Amygdala (tissue), 56 donors: ENCODE data around the gene CHMP3.
A peak's percentile ranks its signal among the peaks of the same experiment; 100 is the strongest.
"Not testable (repeated sequence)": the region's sequence is repeated elsewhere in the genome, so short reads cannot be mapped to it uniquely, and the experiment has no call there.

Experiments used
- DNase-seq, 56 donors: peaks; one replicate each; lab custom pipeline; 2025; lab: John Stamatoyannopoulos, UW

Gene CHMP3

DNA sequence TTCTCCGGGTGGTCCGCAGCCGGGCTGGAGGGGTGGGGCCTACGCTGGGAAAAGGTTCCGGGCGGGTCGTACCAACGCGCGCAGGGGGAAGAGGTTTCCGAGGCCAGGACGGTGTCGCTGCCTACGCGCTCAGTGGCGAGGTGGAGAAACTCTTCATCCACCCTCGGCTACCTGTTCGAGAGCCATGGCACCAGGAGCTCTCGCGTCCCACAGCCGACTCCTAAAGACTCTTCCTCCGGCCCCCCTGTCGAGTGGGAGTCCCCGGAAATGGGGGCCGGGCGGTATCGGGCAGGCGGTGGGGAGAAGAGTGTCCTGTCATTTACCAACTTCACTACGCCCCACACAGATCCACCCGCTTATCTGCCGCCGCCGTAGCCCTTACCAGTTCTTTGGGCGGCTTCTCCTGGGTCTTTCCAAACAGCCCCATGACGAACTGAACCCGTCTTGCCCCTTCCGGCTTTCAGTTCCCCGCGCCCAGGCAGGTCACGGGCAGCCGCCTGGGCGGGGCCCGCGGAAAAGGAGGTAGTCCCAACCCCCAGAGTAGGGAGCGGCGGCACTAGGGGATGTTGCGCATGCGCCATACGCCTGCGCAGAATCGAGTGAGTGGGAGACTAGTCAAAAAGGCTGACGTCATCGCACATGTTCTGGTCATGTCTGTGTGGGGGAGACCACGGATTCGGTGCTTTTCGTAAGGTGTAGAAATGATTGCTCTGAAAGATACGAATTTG is at the start of gene CHMP3:
TSS of gene CHMP3 (minus strand) at position 522 of the 728 bp plus-strand sequence. CDS start at position 427, 95 bp downstream.
- peak; percentile 74 to 99 (median 92) for DNase-seq

DNA sequence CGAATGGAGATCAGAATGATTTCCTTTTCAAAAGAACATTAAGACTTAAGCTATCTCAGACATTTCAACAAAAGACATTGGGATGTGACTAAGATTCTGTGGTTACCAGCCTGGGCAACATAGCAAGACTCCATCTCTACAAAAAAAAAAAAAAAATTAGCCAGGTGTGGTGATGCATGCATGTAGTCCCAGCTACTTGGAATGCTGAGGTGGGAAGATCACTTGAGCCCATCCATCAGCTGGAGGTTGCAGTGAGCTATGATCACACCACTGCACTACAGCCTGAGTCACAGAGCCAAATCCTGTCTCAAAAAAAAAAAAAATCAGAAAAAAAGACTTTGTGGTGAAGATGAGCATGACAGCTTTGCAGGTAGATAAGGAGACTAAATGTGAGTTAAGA is 47.6 kb upstream of the CHMP3 start:
- no peak for DNase-seq

DNA sequence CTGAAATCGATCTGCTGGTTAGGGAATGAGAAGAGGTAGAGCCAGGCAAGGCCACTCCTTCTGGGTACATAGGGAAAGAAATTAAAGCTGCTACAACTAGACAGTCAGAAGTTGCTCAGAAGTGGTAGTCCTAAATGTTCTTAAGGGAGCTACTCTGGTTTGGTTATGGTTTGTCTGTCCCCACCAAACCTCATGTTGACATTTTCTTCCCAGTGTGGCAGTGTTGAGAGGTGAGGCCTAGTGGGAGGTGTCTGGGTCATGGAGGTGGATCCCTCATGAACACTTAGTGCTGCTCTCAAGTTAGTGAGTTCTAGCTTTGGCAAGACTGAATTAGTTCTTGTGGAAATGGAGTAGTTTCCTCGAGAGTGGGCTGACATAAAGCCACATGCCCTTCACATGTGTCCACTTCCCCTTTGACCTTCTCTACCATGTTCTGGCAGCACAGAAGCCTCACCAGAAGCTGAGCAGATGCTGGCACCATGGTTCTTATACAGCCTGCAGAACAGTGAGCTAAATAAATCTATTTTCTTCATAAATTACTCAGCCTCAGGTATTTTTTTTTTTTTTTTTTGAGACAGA is 45.7 kb upstream of the CHMP3 start:
- no peak for DNase-seq

DNA sequence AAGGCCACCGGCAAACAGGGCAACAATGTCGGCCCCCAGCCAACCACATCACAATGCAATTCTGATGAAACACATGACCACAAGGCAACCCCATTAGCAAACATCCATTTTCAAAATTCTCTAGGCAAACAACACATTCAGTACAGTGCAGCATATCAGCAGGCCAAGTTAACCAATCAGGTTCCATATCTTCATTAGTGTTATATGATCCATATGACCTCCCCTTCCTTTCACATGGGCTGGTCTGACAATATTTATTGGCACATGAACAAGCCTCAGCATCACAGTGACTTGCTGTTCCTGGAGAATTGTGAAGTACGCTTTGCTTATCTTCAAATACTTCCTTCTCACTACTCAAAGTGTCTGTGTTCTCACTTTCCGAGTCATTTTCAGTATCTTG is 40.7 kb upstream of the CHMP3 start:
- DNase-seq, result no peak

DNA sequence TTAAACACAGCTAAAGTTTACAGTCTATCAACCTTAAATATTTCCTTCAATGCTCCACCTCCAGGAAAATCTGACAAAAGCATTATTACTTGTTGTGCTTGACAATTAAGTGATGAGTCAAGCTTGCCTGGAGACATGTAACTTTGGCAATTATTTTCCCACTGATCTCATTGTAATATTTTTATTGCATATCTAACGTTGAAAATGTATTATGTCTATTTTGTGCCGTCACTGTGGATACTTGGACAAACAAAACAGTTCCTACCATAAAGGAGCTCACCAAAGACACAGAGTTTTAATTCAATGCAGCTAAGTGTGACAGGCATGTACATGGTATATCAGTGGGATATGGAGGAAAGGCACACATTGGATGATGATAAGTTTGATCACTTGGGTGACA is 35.7 kb upstream of the CHMP3 start:
- DNase-seq, result no peak

DNA sequence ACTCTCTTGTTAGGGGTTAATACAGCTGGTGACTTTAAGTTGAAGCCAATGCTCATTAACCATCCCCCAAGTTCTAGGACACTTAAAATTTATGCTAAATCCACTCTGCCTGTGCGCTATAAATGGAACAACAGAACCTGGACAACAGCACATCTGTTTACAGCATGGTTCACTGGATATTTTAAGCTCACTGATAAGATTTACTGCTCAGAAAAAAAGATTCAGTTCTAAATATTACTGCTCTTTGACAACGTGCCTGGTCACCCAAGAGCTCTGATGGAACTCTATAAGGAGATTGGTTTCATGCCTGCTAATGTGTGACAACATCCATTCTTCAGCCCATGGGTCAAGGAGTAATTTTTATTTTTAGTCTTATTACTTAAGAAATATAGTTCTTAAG is 32.9 kb upstream of the CHMP3 start:
- no peak for DNase-seq

DNA sequence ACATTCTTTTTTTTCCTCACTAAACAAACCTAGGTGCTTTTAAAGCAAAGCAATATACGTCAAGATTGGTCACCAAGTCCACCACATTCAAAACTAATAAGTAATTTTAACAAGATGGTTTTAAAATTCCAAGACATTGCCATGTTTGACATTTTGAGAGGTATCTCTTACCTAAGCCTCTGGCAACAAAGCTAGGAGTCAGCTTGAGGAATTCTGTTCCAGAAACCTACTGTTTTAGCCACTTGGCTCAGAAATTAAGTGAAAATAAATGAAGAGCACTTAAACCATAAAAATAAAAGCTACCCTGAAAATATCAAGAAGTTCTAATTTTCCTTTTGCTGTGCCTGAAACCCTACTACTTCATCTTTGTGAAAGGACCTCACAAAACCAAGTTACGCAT is 30.0 kb upstream of the CHMP3 start:
- no peak for DNase-seq

DNA sequence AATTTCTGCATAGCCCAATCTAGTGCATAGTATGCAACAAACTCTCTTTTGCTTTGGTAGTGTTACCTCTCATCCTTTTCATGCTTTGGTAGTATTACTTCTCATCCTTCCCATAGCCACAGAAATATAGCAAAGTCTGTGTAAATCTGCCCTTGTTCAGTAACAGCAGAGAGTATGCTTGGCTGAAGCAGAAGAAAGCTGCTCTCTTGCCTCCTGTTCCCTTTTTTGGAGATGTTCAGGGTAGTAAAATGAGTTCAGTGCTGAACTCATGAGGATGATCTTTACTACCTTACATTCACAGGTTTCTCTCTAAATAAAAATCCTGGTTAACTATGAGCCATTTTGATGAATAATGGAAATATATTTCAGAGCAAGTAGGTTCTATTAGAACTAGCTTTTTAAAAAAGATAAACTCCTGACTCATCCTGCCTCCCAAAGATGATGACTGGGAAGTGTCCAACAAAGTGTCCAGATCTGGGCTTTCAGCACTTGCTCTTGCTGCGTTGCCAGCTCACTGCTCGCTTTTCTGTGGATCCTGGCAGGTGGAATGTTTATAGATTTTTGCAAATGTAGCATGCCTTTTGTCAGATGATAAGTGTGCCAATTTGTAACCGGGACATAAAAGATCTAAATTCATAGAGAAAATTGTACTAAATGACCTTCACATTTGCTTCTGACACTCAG is 29.4 kb upstream of the CHMP3 start:
- DNase-seq, result peak in 1 of 56 donors; percentile 2

DNA sequence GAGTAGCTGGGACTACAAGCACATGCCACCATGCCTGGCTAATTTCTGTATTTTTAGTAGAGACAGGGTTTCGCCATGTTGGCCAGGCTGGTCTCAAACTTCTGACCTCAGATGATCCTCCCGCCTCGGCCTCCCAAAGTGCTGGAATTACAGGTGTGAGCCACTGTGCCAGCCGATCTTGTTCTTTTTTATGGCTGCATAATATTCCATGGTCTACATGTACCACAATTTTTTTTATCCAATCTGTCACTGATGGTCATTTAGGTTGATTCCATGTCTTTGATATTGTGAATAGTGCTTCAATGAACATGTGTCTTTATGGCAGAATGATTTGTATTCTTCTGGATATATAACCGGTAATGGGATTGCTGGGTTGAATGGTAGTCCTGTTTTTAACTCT is 26.5 kb upstream of the CHMP3 start:
- not testable (repeated sequence) for DNase-seq

DNA sequence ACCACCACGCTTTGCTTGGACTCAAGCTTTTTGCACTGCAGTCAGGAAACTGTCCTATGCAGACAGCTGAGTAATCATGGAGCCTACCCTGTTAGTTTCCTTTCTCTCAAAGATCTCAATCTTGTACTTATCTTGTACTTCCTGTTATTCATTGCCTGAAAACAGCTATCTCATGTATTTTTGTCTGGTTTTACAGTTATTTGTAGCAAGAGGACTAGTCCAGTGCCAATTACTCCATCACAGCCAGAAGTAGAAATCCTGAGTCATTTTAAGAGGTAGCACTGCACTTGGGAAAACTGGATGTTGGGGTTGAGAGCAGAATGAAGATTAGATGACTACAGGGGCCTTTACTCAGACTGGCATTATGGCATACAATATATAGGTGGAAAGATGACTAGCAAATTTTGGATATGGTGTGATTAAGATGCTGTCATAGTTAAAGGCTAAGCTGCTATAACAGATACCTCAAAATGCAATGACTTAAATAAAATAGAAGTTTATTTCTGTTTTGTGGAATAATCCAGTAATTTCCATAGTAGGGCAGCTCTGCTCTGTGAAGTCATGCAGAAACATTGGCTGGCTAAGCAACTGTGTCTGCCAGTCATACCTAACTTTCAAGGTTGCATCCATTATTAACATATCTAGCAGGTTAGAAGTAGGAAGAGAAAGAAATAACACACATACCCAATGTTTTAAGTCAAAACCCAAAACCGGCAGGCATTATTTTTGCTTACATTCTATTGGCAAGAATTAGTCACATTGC is 21.1 kb upstream of the CHMP3 start:
- DNase-seq, result no peak

DNA sequence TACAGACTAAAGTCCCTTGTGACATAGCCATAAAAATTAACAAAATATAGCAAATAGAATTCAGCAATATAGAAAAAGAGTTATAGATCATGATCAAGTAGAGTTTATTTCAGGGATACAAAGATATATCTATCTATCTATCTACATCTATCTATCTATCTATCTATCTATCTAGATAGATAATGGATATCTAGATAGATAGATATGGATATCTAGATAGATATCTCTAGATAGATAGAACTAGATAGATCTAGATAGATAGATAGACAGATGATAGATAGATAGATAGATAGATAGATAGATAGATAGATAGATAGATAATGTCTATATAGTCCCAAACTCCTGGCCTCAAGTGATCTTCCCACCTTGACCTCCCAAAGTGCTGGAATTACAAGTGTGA is 17.3 kb upstream of the CHMP3 start:
- no peak for DNase-seq

DNA sequence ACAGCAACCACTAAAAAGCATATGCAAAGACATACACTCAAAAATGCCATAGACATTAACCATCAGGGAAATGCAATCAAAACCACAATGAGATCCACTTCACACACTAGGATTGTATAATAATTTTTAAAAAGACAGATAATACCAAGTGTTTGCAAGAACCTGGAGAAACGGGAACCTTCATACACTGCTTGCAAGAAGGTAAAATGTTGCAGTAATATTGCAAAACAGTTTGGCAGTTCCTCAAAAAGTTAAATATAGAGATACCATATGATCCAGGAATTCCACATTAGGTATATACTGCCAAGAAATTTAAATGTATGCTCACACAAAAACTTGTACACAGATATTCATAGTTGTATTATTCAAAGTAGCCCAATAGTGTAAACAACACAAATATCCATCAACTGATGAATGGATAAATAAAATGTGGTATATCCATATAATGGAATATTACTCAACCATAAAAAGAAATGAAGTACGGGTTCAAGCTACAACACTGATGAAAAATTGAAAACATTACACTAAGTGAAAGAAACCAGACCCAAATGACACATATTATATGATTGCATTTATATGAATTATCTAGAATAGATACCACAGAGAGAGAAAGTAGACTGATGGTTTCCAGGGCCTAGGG is 14.7 kb upstream of the CHMP3 start:
- no peak for DNase-seq

DNA sequence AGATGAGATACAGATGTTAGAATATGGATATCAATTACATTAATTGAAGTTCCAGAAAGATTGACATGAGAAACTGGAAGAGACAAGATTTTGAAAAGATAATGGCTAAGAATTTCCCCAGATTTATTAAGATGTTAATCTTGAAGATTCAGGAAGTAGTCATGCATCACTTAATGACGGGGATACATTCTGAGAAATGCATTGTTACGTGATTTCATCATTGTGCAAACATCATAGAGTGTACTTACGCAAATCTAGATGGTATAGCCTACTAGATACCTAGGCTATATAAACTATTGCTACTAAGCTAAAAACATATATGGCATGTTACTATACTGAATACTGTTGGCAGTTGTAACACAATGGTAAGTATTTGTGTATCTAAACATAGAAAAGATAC is 6.8 kb upstream of the CHMP3 start:
- DNase-seq, result no peak

DNA sequence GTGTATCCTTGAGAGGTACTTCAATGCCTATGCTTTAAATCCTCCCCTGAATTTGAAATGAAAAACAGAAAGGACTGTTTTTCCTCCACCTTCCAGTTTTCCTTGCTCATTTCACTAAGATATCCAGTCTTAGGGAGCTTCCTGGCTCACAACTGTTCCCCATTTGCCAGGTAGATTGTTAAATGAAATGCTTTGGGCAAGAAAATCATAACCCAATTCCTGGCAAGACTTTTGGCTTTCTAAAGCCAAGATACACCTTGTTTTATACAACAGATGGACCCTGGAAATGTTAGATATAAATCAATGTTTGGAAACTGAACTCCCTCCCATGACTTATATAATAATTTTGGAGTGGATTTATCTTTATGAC is 3.6 kb upstream of the CHMP3 start:
- no peak for DNase-seq

DNA sequence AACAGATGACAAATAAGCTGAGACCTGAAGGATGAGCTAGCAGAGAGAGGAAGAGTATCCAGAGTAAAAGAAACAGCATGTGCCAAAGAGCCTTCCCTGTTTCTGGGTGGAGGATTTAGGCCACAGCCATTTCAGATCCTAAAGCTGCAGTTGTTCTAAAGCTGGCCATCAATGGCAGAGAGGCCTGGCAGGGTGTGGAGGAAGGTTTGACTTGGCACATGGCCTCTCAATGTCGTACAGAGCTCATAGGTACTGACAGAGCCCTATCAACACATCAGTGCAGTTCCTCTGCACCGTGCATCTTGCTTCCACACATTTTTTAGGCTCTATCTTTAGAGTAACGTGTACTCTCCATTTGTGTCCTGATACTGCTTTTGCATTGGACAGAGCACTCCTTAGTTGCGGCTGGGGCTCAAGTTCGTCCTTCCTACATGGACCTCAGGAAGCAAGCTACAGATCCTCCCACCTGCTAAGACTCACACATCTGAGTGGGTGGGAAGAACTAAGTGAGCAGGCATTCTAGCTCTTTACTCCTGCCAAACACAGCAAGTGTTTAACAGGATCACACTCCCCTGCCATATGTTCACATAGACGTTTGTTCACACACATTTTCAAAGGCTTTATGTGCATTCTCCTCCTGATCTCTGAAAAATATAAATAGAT is 3.0 kb upstream of the CHMP3 start:
- DNase-seq, result peak in 21 of 56 donors; percentile 1 to 63 (median 13)

DNA sequence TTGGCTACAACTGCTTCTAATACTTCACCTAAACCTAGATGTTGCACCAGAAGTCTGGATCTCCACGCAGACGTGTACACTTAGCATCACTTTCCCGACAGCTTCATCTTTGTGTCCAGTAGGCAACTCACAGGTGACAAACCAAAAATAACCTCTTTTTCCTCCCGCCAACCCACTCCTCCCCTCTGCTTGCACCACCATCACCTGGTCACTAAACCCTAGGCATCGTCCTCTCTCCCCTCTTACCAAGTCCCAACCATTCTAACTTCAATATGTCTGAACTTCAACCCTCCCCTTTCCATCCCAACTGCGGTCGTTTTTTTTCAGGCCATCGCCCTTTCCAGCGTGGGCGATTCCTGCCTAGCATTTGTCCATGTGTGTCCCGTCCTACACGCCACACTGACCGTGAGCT is 413 bp upstream of the CHMP3 start:
- peak in 1 of 56 donors; percentile 32 for DNase-seq

DNA sequence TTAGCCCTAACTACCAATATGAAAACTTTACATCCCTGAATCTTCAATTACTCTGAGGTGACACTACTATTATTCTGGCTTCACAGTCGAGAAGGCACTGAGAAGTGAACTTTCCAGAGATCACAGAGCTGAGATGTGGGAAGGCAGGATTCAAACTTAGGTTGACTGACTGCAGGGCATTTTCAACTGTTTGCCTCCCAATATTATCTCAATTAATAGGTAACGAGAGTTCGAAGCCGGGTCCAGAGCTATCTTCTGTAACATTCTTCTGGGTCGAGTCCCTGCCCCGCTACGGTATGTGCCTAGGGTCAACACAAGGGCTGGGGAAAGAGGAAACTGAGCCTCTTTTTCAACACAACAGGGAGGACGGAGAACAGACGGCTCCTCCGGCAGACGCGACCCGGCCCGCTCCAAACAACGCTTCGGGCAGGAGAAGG is 740 bp downstream of the CHMP3 start:
- peak in 1 of 56 donors; percentile 13 for DNase-seq

DNA sequence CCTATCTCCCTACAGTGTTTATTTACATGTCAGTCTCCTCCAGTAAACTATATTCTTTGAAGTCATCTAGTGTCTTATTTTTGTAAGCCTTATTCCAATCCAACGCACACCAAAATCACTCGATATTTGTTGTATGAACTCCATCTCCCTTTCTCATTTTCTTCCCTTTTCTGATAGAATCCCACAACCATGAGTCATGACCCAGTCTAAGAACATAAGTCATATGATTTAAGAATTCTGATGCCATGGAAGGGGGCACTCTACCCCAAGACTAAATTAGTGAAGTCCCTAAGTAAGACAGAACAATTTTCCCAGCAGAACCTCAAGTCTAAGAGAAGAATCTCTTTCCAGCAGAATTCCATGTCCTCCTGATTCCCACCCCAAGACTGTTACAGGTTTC is 5.4 kb downstream of the CHMP3 start:
- no peak for DNase-seq

DNA sequence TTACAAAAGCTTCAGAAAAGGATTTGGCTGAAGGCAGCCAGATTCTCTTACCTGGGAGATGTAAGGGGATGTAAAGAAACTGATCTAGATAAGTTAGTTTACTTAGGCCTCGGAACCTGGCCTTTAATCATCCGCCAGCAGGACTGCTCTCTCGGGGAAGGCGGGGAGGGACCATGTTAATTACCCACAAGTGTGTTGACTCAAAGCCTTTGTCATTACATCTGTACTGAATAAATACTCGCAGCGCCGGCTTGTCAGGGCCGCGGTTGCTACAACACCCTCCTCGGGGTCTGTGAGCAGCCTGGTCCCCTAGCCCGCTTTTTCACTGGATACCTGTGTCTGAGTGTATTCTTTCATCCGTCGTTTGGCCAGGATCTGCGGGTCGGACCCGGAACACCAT is 6.7 kb downstream of the CHMP3 start:
- no peak for DNase-seq

DNA sequence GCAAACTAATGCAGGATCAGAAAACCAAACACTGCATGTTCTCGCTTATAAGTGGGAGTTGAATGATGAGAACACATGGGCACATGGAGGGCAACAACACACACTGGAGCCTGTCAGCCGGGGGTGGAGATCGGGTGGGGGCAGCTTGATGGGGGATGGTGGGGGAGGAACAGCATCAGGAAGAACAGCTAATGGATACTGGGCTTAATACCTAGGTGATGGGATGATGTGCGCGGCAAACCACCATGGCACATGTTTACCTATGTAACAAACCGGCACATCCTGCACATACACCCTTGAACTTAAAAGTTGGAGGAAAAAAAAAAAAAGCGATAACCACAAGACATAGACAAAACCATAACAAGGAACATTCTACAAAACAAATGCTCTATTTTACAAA is 10.4 kb downstream of the CHMP3 start:
- DNase-seq, result no peak
